Gastrocnemius medialis (tissue), 4 donors: ENCODE data around the gene MRTO4. TPM values are rescaled to one million over a fixed set of nuclear protein-coding genes. Genes with fewer than 3 reads are reported as not detected.
"Not testable (repeated sequence)": the region's sequence is repeated elsewhere in the genome, so short reads cannot be mapped to it uniquely, and the experiment has no call there.

Experiments
- ATAC-seq, 2 donors: fragments of 150-250 bp; one replicate each; pipeline ENCODE4 v1.9.1; 2016
- DNase-seq, 2 donors: peaks; one replicate each; pipeline ENCODE4 v3.0.0-alpha.2; 2019
- H3K27ac ChIP-seq, 4 donors: fragments of 200-600 bp; sonication (generic); 1 replicate in 1 of 4; 2 replicates in 3 of 4; pipeline ENCODE4 v1.5.1; 2016 to 2018; ENCODE audit warnings: mild to moderate bottlenecking in 2 of 4, moderate library complexity in 1 of 4
- H3K27me3 ChIP-seq, 3 donors: fragments of 200-600 bp; sonication (generic) in 2 of 3; 1 replicate in 1 of 3; 2 replicates in 2 of 3; pipeline versions ENCODE4 v1.5.1 to v1.6.0; 2016 to 2019; ENCODE audit warnings: mild to moderate bottlenecking in 1 of 3, moderate library complexity in 1 of 3
- H3K36me3 ChIP-seq, 2 donors: fragments of 200-600 bp; sonication (generic) in 1 of 2; one replicate each; pipeline ENCODE4 v1.5.1; 2017 to 2018
- H3K4me1 ChIP-seq, 2 donors: fragments of 200-600 bp; sonication (generic) in 1 of 2; one replicate each; pipeline ENCODE4 v1.5.1; 2016 to 2017; ENCODE audit warnings: mild to moderate bottlenecking in 2 of 2
- H3K4me3 ChIP-seq, 4 donors: fragments of 200-600 bp; sonication (generic) in 3 of 4; 1 replicate in 1 of 4; 2 replicates in 3 of 4; pipeline ENCODE4 v1.5.1; 2016 to 2019; ENCODE audit warnings: mild to moderate bottlenecking in 2 of 4
- H3K9me3 ChIP-seq, 3 donors: fragments of 200-600 bp; sonication (generic) in 2 of 3; 1 replicate in 1 of 3; 2 replicates in 2 of 3; pipeline ENCODE4 v1.5.1; 2016 to 2019
- CTCF ChIP-seq, 5 experiments: fragments of 450-650 bp in 3 of 5; fragments of 200-600 bp in 2 of 5; sonication (generic) in 2 of 5; IDR thresholded peaks in 4 of 5; conservative IDR thresholded peaks in 1 of 5; 1 replicate in 4 of 5; 2 replicates in 1 of 5; pipeline ENCODE4 v1.5.1; 2016 to 2019; ENCODE audit warnings: antibody characterized with exemption in 5 of 5, mild to moderate bottlenecking in 3 of 5, moderate library complexity in 3 of 5
- POLR2A ChIP-seq, 2 donors: fragments of 450-650 bp; IDR thresholded peaks; one replicate each; pipeline ENCODE4 v1.6.1; 2017; ENCODE audit warnings: antibody characterized with exemption in 2 of 2, mild to moderate bottlenecking in 2 of 2, moderate library complexity in 2 of 2
- in situ Hi-C, 4 donors: fragments of 200-750 bp; cut with MboI; loops; one replicate each; pipeline versions ENCODE4 v1.15.0 to v1.8.0; 2017; ENCODE audit warnings: low sequenced_read_pairs in 4 of 4
- intact Hi-C: fragments of 100-400 bp; cut with DNase I; formaldehyde crosslinking; loops from one replicate; pipeline ENCODE4 v1.15.1; 2023; ENCODE audit warnings: low total_unique reads
- total RNA-seq, 4 donors: library from RNA; depleted of rRNA; stranded (reverse); fragments of >200 nt; gene quantifications; one replicate each; pipeline versions ENCODE4 v1.1.0 to v1.2.3, GENCODE V29; 2016

Gene MRTO4
- total RNA-seq, 4 donors from 2014 or later, result 19.2 to 28.8 (median 26.7) TPM

- no peaks in the 10 kb centered on the region for H3K9me3 ChIP-seq
- no peak for TF ChIP-seq CTCF (IDR thresholded peaks at IDR 0.05 in 4 of 5, conservative IDR thresholded peaks at IDR 0.05 in 1 of 5)
- TF ChIP-seq POLR2A (IDR thresholded peaks at IDR 0.05), result no peak
- intact Hi-C loops, result no loop called here
- ATAC-seq (no peak), DNase-seq (no peak)
- in situ Hi-C loops, result no loop called here
- no peak overlapping the region for H3K27ac ChIP-seq
- no peaks in the 10 kb centered on the region for H3K36me3 ChIP-seq
- H3K4me1 ChIP-seq, result peaks cover 5% of the 10 kb centered on the region in 2 donors
- no peaks in the 10 kb centered on the region for H3K27me3 ChIP-seq
- no peak overlapping the region for H3K4me3 ChIP-seq
Measured at GRCh38 chr1:19287436-19288185, 36.0 kb downstream of the MRTO4 start.

- peak in 1 of 2 donors; percentile 30 for DNase-seq
- H3K4me1 ChIP-seq, H3K9me3 ChIP-seq, H3K36me3 ChIP-seq, H3K27me3 ChIP-seq, in situ Hi-C loops, intact Hi-C loops: not testable (repeated sequence)
- peak within 1 kb of the TSS; percentile 44 to 67 (median 54) for H3K4me3 ChIP-seq
- peak; percentile 67 to 81 for ATAC-seq
- peak within 1 kb of the TSS in 1 of 4 donors; percentile 10 for H3K27ac ChIP-seq
Measured at GRCh38 chr1:19288324-19289241, 37.0 kb downstream of the MRTO4 start, which contains the start of gene AKR7A3. Gene AKR7A3, minus strand, starts transcription at chr1:19288770. Its CDS starts 61 bp downstream, at chr1:19288709.

GRCh38 chr1:19289244-19289643 is 37.6 kb downstream of the MRTO4 start:
- in situ Hi-C loops, result no loop called here
- TF ChIP-seq CTCF (IDR thresholded peaks at IDR 0.05 in 4 of 5, conservative IDR thresholded peaks at IDR 0.05 in 1 of 5) (no peak), POLR2A (IDR thresholded peaks at IDR 0.05) (no peak)

DNA sequence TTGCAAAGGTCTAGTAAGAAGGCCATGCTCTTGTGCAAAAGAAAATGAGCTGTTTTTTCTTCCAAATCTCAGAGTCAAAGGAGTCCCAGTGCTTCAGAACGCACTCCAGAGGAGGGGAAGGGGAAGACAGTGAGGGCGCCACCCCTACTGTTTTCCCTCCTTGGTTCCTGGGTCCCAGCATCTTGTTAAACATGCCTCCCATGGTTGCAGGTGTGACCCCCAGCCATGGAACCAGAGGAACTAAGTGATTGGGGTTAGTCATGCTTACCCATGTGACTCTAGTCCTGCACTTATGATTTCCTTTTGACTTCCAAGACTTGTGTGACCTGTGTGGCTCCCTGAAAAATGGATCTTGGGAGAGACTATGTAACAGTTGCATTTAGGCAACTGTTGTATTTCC is 43.0 kb downstream of the MRTO4 start:
- H3K9me3 ChIP-seq, result no peaks in the 10 kb centered on the region
- H3K4me1 ChIP-seq, result no peaks in the 10 kb centered on the region
- TF ChIP-seq POLR2A (IDR thresholded peaks at IDR 0.05) (no peak), CTCF (IDR thresholded peaks at IDR 0.05 in 4 of 5, conservative IDR thresholded peaks at IDR 0.05 in 1 of 5) (no peak)
- no peaks in the 10 kb centered on the region for H3K36me3 ChIP-seq
- H3K4me3 ChIP-seq, result no peak overlapping the region
- no peak overlapping the region for H3K27ac ChIP-seq
- in situ Hi-C loops (no loop called here), intact Hi-C loops (no loop called here)
- ATAC-seq (no peak), DNase-seq (no peak)
- H3K27me3 ChIP-seq, result no peaks in the 10 kb centered on the region

More at GRCh38 chr1:19289244-19289643, 37.6 kb downstream of the MRTO4 start:
- H3K27ac ChIP-seq, result peak overlapping the region in 1 of 4 donors; percentile 10
- H3K9me3 ChIP-seq, result no peaks in the 10 kb centered on the region
- H3K36me3 ChIP-seq, result no peaks in the 10 kb centered on the region
- intact Hi-C loops, result no loop called here
- H3K4me3 ChIP-seq, result peak overlapping the region; percentile 44 to 67 (median 54)
- DNase-seq (no peak), ATAC-seq (no peak)
- peaks cover 5% of the 10 kb centered on the region in 2 donors for H3K4me1 ChIP-seq
- H3K27me3 ChIP-seq, result no peaks in the 10 kb centered on the region

- H3K36me3 ChIP-seq, result peaks cover 0 to 21% of the 10 kb centered on the region in 2 donors
- ATAC-seq (no peak), DNase-seq (no peak)
- H3K27ac ChIP-seq, result no peak overlapping the region
- intact Hi-C loops (no loop called here), in situ Hi-C loops (no loop called here)
- H3K27me3 ChIP-seq, result no peaks in the 10 kb centered on the region
- H3K9me3 ChIP-seq, result no peaks in the 10 kb centered on the region
- H3K4me1 ChIP-seq, result no peaks in the 10 kb centered on the region
- H3K4me3 ChIP-seq, result no peak overlapping the region
- TF ChIP-seq CTCF (IDR thresholded peaks at IDR 0.05 in 4 of 5, conservative IDR thresholded peaks at IDR 0.05 in 1 of 5) (no peak), POLR2A (IDR thresholded peaks at IDR 0.05) (no peak)
Measured at GRCh38 chr1:19300211-19300610, 48.6 kb downstream of the MRTO4 start.

- in situ Hi-C loops, DNase-seq, H3K27me3 ChIP-seq, H3K27ac ChIP-seq, H3K4me3 ChIP-seq, H3K9me3 ChIP-seq, H3K4me1 ChIP-seq, intact Hi-C loops, ATAC-seq: not testable (repeated sequence)
- peaks cover 0 to 55% of the 10 kb centered on the region in 2 donors for H3K36me3 ChIP-seq
Measured at GRCh38 chr1:19304081-19304480, 52.5 kb downstream of the MRTO4 start.
